ENCODE data around the gene PDPR. TPM values are rescaled to one million over a fixed set of nuclear protein-coding genes. Genes with fewer than 3 reads are reported as not detected.
"Not testable (repeated sequence)": the region's sequence is repeated elsewhere in the genome, so short reads cannot be mapped to it uniquely, and the experiment has no call there.

PDPR gene
- total and polyA plus RNA-seq, 2 of the 8 experiments (the other 6 are each of a cell fraction or from before 2014, with no cell fraction given): 40.2 to 43.1 TPM

DNA sequence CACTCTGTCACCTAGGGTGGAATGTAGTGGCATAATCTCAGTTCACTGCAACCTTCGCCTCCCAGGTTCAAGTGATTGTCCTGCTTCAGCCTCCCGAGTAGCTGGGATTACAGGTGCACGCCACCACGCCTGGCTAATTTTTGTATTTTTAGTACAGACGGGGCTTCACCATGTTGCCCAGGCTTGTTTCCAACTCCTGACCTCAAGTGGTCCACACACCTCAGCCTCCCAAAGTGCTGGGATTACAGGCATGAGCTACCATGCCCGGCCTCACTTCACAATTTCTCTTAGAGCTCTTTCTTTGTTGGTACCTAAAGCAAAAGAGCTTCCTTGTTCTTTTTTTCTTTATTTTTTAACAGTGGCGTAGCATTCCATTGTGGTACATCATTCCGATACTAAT lies 35.2 kb downstream of the PDPR start:
- H3K23me2 ChIP-seq (ENCODE audit: low read depth, low read length); H3K4me3 ChIP-seq (ENCODE audit: extremely low read depth in 1 of 4, insufficient read depth in 2 of 4, low read depth in 3 of 4, low read length in 4 of 4); H2BK120ac ChIP-seq (replicated peaks; ENCODE audit: low read depth, low read length); H2AFZ ChIP-seq (ENCODE audit: low read length); H3K27me3 ChIP-seq (replicated peaks in 1 of 4; ENCODE audit: control insufficient read depth in 3 of 4, extremely low read depth in 1 of 4, insufficient read depth in 3 of 4, low read length in 3 of 4); H3K4me1 ChIP-seq (replicated peaks in 1 of 4; ENCODE audit: control insufficient read depth in 3 of 4, insufficient read depth in 4 of 4, low read length in 3 of 4); DNase-seq (ENCODE audit: low read depth in 1 of 2, low spot score in 2 of 2); H2AK5ac ChIP-seq (ENCODE audit: low read depth, low read length); H3K79me1 ChIP-seq (ENCODE audit: low read depth, low read length); H2BK5ac ChIP-seq (ENCODE audit: low read depth, low read length); H2BK20ac ChIP-seq (ENCODE audit: low read length); H3K18ac ChIP-seq (ENCODE audit: extremely low read depth, low read length); H2BK12ac ChIP-seq (ENCODE audit: low read depth, low read length); H4K8ac ChIP-seq (ENCODE audit: extremely low read depth, insufficient read depth, low read length); H3K14ac ChIP-seq (ENCODE audit: insufficient read length); H3K27ac ChIP-seq (ENCODE audit: low read depth, low read length); H3K9me3 ChIP-seq (ENCODE audit: insufficient read depth in 2 of 2, low read depth in 1 of 2, low read length in 1 of 2); H3K56ac ChIP-seq (replicated peaks; ENCODE audit: insufficient read length, low read depth, low read length); H4K5ac ChIP-seq (ENCODE audit: insufficient read length, low read depth, low read length); H3K4ac ChIP-seq (replicated peaks; ENCODE audit: insufficient read length, low read depth, low read length); FAIRE-seq; H2BK15ac ChIP-seq (ENCODE audit: low read length); H4K91ac ChIP-seq (replicated peaks; ENCODE audit: insufficient read length, low read length); H3K23ac ChIP-seq (ENCODE audit: insufficient read length); H4K20me1 ChIP-seq (replicated peaks in 1 of 2; ENCODE audit: control insufficient read depth in 1 of 2, insufficient read depth in 2 of 2, low read length in 2 of 2); H3K9ac ChIP-seq (replicated peaks in 1 of 4; ENCODE audit: extremely low read depth in 1 of 4, low read depth in 3 of 4, low read length in 3 of 4); H3K79me2 ChIP-seq (ENCODE audit: control insufficient read depth in 1 of 2, insufficient read depth in 2 of 2, low read length in 2 of 2); POLR2A ChIA-PET (ENCODE audit: partially characterized antibody); H3K4me2 ChIP-seq (ENCODE audit: insufficient read depth in 1 of 2, low read depth in 2 of 2, low read length in 2 of 2): not testable (repeated sequence)
- H3K36me3 ChIP-seq (ENCODE audit: control insufficient read depth in 2 of 4, insufficient read depth in 4 of 4, low read length in 3 of 4): peaks cover 25 to 63% (median 38%) of the 10 kb centered on the region in 4 experiments
- CTCF ChIA-PET (ENCODE audit: partially characterized antibody): interaction anchor here (2.3 kb wide), 1 partner anchor 10 kb away, joined by 10 read pairs; no protein-coding TSS in a partner anchor
- WGBS, 2 experiments (ENCODE audit: extremely low coverage in 1 of 2, insufficient coverage in 1 of 2, insufficient read length in 1 of 2, insufficient replicate concordance in 2 of 2, low coverage in 1 of 2, low lambda C conversion rate in 2 of 2, missing lambda C conversion rate in 1 of 2): 89% methylated on average over 8 of the region's 8 CpGs; no CpG with 5 or more reads in 1 of the 2 experiments
